Breast epithelium (tissue), 4 donors: Measurements from ENCODE around the gene ZNF441. TPM values are rescaled to one million over a fixed set of nuclear protein-coding genes. Genes with fewer than 3 reads are reported as not detected.
A peak's percentile ranks its signal among the peaks of the same experiment; 100 is the strongest.

ENCODE experiments used
- DNase-seq, 2 donors: peaks; one replicate each; pipeline ENCODE4 v3.0.0-alpha.2; 2019; ENCODE audit warnings: low spot score in 2 of 2
- H3K27ac ChIP-seq, 2 donors: fragments of 200-600 bp; sonication (generic) in 1 of 2; one replicate each; pipeline ENCODE4 v1.5.1; 2016 to 2019; ENCODE audit warnings: mild to moderate bottlenecking in 1 of 2
- H3K27me3 ChIP-seq, 2 donors: fragments of 200-600 bp; sonication (generic) in 1 of 2; one replicate each; pipeline versions ENCODE4 v1.5.1 to v1.6.0; 2017 to 2019; ENCODE audit warnings: control low read depth in 1 of 2, mild to moderate bottlenecking in 1 of 2
- H3K36me3 ChIP-seq: fragments of 200-600 bp; one replicate; pipeline ENCODE4 v1.5.1; 2019
- H3K4me1 ChIP-seq, 2 donors: fragments of 200-600 bp; sonication (generic); one replicate each; pipeline ENCODE4 v1.5.1; 2016 to 2019; ENCODE audit warnings: control low read depth in 1 of 2
- H3K4me3 ChIP-seq, 3 donors: fragments of 200-600 bp; sonication (generic); 1 replicate in 2 of 3; 2 replicates in 1 of 3; pipeline ENCODE4 v1.5.1; 2016 to 2019; ENCODE audit warnings: mild to moderate bottlenecking in 3 of 3, moderate library complexity in 2 of 3
- H3K9me3 ChIP-seq, 2 donors: fragments of 200-600 bp; sonication (generic) in 1 of 2; one replicate each; pipeline ENCODE4 v1.5.1; 2016 to 2019; ENCODE audit warnings: control low read depth in 1 of 2
- CTCF ChIP-seq, 3 donors: fragments of 450-650 bp; IDR thresholded peaks; one replicate each; pipeline ENCODE4 v1.5.1; 2016 to 2017; ENCODE audit warnings: antibody characterized with exemption in 3 of 3, mild to moderate bottlenecking in 3 of 3, moderate library complexity in 3 of 3
- POLR2A ChIP-seq: fragments of 450-650 bp; IDR thresholded peaks from one replicate; pipeline ENCODE4 v1.6.1; 2016; ENCODE audit warnings: antibody characterized with exemption, mild to moderate bottlenecking, moderate library complexity
- POLR2AphosphoS5 ChIP-seq, 3 donors: sonication (generic); formaldehyde crosslinking; IDR thresholded peaks; one replicate each; pipeline ENCODE4 v1.6.1; 2017; ENCODE audit warnings: antibody characterized with exemption in 3 of 3
- intact Hi-C: fragments of 100-400 bp; cut with DNase I; formaldehyde crosslinking; loops from one replicate; pipeline ENCODE4 v1.15.1; 2023; ENCODE audit warnings: low total_unique reads
- total RNA-seq, 3 donors: library from RNA; depleted of rRNA; stranded (reverse); fragments of >200 nt; gene quantifications; one replicate each; pipeline ENCODE4 v1.1.0, GENCODE V29; 2016

Gene ZNF441
- total RNA-seq, 3 donors from 2014 or later, result 7.7 to 17.6 (median 10.2) TPM

- H3K4me1 ChIP-seq, result no peaks in the 10 kb centered on the region
- DNase-seq, result no peak
- H3K27ac ChIP-seq, result no peak overlapping the region
- TF ChIP-seq POLR2A (no peak), CTCF (IDR thresholded peaks at IDR 0.05) (no peak), POLR2AphosphoS5 (IDR thresholded peaks at IDR 0.05) (no peak)
- H3K27me3 ChIP-seq, result no peaks in the 10 kb centered on the region
- H3K9me3 ChIP-seq, result peaks cover 23 to 26% of the 10 kb centered on the region in 2 donors
- no peaks in the 10 kb centered on the region for H3K36me3 ChIP-seq
- intact Hi-C loops, result loop anchor here (10.0 kb wide), 1 partner anchor 1828 kb away; no protein-coding TSS in a partner anchor
- H3K4me3 ChIP-seq, result no peak overlapping the region
These were observed 19.5 kb upstream of the ZNF441 start for GRCh38 chr19:11747277-11747676.

DNA sequence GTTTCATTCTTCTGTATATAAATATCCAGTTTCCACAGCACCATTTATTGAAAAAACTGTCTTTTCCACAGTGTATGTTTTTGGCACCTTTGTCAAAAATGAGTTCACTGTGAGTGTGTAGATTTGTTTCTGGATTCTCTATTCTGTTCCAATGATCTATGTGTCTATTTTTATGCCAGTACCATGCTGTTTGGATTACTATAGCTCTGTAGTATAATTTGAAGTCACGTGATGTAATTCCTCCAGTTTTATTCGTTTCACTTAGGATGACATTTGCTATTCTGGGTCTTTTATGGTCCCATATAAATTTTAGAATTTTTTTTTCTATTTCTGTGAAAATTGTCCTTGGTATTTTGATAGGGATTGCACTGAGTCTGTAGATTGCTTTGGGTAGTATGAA lies 17.0 kb upstream of the ZNF441 start:
- no peaks in the 10 kb centered on the region for H3K27me3 ChIP-seq
- no peaks in the 10 kb centered on the region for H3K36me3 ChIP-seq
- no peaks in the 10 kb centered on the region for H3K4me1 ChIP-seq
- peaks cover 23 to 30% of the 10 kb centered on the region in 2 donors for H3K9me3 ChIP-seq
- intact Hi-C loops, result loop anchor here (10.0 kb wide), 1 partner anchor 1825 kb away; no protein-coding TSS in a partner anchor
- TF ChIP-seq CTCF (IDR thresholded peaks at IDR 0.05) (no peak), POLR2A (no peak), POLR2AphosphoS5 (IDR thresholded peaks at IDR 0.05) (no peak)
- H3K4me3 ChIP-seq, result no peak overlapping the region
- no peak for DNase-seq
- no peak overlapping the region for H3K27ac ChIP-seq

- TF ChIP-seq POLR2A, result no peak
- TF ChIP-seq CTCF (IDR thresholded peaks at IDR 0.05), result no peak
- TF ChIP-seq POLR2AphosphoS5 (IDR thresholded peaks at IDR 0.05), result no peak
- no peaks in the 10 kb centered on the region for H3K4me1 ChIP-seq
- intact Hi-C loops, result no loop called here
- DNase-seq, result no peak
- H3K4me3 ChIP-seq, result no peak overlapping the region
- H3K36me3 ChIP-seq, result no peaks in the 10 kb centered on the region
- H3K27ac ChIP-seq, result no peak overlapping the region
- H3K9me3 ChIP-seq, result peaks cover 20 to 33% of the 10 kb centered on the region in 2 donors
- H3K27me3 ChIP-seq, result no peaks in the 10 kb centered on the region
These were observed 14.5 kb upstream of the ZNF441 start for GRCh38 chr19:11752244-11752736.

- Histone ChIP-seq H3K4me3 (no peak overlapping the region), H3K9me3 (peaks cover 6 to 21% of the 10 kb centered on the region in 2 donors), H3K4me1 (no peaks in the 10 kb centered on the region), H3K36me3 (no peaks in the 10 kb centered on the region), H3K27me3 (no peaks in the 10 kb centered on the region), H3K27ac (peak overlapping the region; percentile 46 to 66)
- no peak for TF ChIP-seq POLR2AphosphoS5 (IDR thresholded peaks at IDR 0.05)
- no peak for TF ChIP-seq CTCF (IDR thresholded peaks at IDR 0.05)
- TF ChIP-seq POLR2A, result no peak
- intact Hi-C loops, result no loop called here
- no peak for DNase-seq
These were observed 12.1 kb upstream of the ZNF441 start for GRCh38 chr19:11754663-11755062.

GRCh38 chr19:11756965-11757364 lies 9.8 kb upstream of the ZNF441 start:
- Histone ChIP-seq H3K4me3 (no peak overlapping the region), H3K9me3 (peaks cover 6 to 15% of the 10 kb centered on the region in 2 donors), H3K4me1 (no peaks in the 10 kb centered on the region), H3K27me3 (no peaks in the 10 kb centered on the region), H3K27ac (no peak overlapping the region), H3K36me3 (no peaks in the 10 kb centered on the region)
- no peak for DNase-seq
- TF ChIP-seq POLR2A, result no peak
- no peak for TF ChIP-seq CTCF (IDR thresholded peaks at IDR 0.05)
- TF ChIP-seq POLR2AphosphoS5 (IDR thresholded peaks at IDR 0.05), result no peak
- intact Hi-C loops, result no loop called here
